Osteocyte (in vitro differentiated cells): ENCODE data around the gene KHDC4. TPM values are rescaled to one million over a fixed set of nuclear protein-coding genes. Genes with fewer than 3 reads are reported as not detected.

Experiments
- DNase-seq: peaks from one replicate; pipeline ENCODE4 v3.0.0; 2021; ENCODE audit warnings: mixed read lengths; ENCODE audit not compliant: unreplicated experiment; ENCODE audit errors: extremely low spot score
- H3K27ac Mint-ChIP-seq: one replicate; pipeline ENCODE4 v1.8.0; 2021; ENCODE audit warnings: mild to moderate bottlenecking, mixed read lengths; ENCODE audit not compliant: unreplicated experiment
- H3K27me3 Mint-ChIP-seq: one replicate; pipeline ENCODE4 v1.8.0; 2021; ENCODE audit warnings: mixed read lengths; ENCODE audit not compliant: unreplicated experiment
- H3K36me3 Mint-ChIP-seq: one replicate; pipeline ENCODE4 v1.8.0; 2021; ENCODE audit warnings: mixed read lengths; ENCODE audit not compliant: unreplicated experiment
- H3K4me1 Mint-ChIP-seq: one replicate; pipeline ENCODE4 v1.8.0; 2021; ENCODE audit warnings: mixed read lengths; ENCODE audit not compliant: unreplicated experiment
- H3K4me3 Mint-ChIP-seq: one replicate; pipeline ENCODE4 v1.8.0; 2021; ENCODE audit warnings: mild to moderate bottlenecking, moderate library complexity, mixed read lengths; ENCODE audit not compliant: unreplicated experiment
- H3K9me3 Mint-ChIP-seq: one replicate; pipeline ENCODE4 v1.8.0; 2021; ENCODE audit warnings: mixed read lengths; ENCODE audit not compliant: unreplicated experiment
- CTCF ChIP-seq: fragments of 200-600 bp; sonication (generic); IDR thresholded peaks from 2 replicates; pipeline ENCODE4 v1.5.0; 2021; ENCODE audit warnings: antibody characterized with exemption, mild to moderate bottlenecking, moderate library complexity
- total RNA-seq: library from RNA; stranded (reverse); gene quantifications from 2 replicates; pipeline ENCODE4 v1.2.1, GENCODE V29; 2021

KHDC4 gene
- total RNA-seq, 1 donor from 2014 or later = 53.7 TPM

GRCh38 chr1:155911156-155912055, 22.8 kb downstream of the KHDC4 start, which contains the start of gene RIT1:
Gene RIT1, minus strand, starts transcription at chr1:155911349. Its CDS starts 588 bp downstream, at chr1:155910761.
- peak within 1 kb of the TSS; percentile 98 for H3K4me3 Mint-ChIP-seq
- no peak for TF ChIP-seq CTCF
- no peaks in the 10 kb centered on the region for H3K27me3 Mint-ChIP-seq
- no peaks in the 10 kb centered on the region for H3K9me3 Mint-ChIP-seq
- peak; percentile 93 for DNase-seq
- peak within 1 kb of the TSS; percentile 99 for H3K27ac Mint-ChIP-seq
- H3K36me3 Mint-ChIP-seq = peaks cover 27% of the 10 kb centered on the region
- peaks cover 21% of the 10 kb centered on the region for H3K4me1 Mint-ChIP-seq

- H3K4me3 Mint-ChIP-seq = peak overlapping the region; percentile 98
- DNase-seq = no peak
- peak overlapping the region; percentile 99 for H3K27ac Mint-ChIP-seq
- H3K4me1 Mint-ChIP-seq = peaks cover 21% of the 10 kb centered on the region
- H3K36me3 Mint-ChIP-seq = peaks cover 25% of the 10 kb centered on the region
- H3K9me3 Mint-ChIP-seq = no peaks in the 10 kb centered on the region
- peak; percentile 24 for TF ChIP-seq CTCF
- H3K27me3 Mint-ChIP-seq = no peaks in the 10 kb centered on the region
Measured at GRCh38 chr1:155910621-155911121, 23.5 kb downstream of the KHDC4 start.

GRCh38 chr1:155909894-155910293, 24.3 kb downstream of the KHDC4 start:
- peaks cover 21% of the 10 kb centered on the region for H3K4me1 Mint-ChIP-seq
- no peak for TF ChIP-seq CTCF
- no peaks in the 10 kb centered on the region for H3K27me3 Mint-ChIP-seq
- DNase-seq = no peak
- H3K36me3 Mint-ChIP-seq = peaks cover 24% of the 10 kb centered on the region
- H3K27ac Mint-ChIP-seq = peak overlapping the region; percentile 99
- H3K9me3 Mint-ChIP-seq = no peaks in the 10 kb centered on the region
- H3K4me3 Mint-ChIP-seq = peak overlapping the region; percentile 98

- Mint-ChIP-seq H3K27ac (no peak overlapping the region), H3K4me1 (peaks cover 2% of the 10 kb centered on the region), H3K27me3 (no peaks in the 10 kb centered on the region), H3K36me3 (peaks cover 42% of the 10 kb centered on the region), H3K4me3 (no peak overlapping the region), H3K9me3 (no peaks in the 10 kb centered on the region)
- DNase-seq = no peak
- no peak for TF ChIP-seq CTCF
Measured at GRCh38 chr1:155904261-155904660, 30.0 kb downstream of the KHDC4 start.

- no peak overlapping the region for H3K4me3 Mint-ChIP-seq
- H3K27ac Mint-ChIP-seq = no peak overlapping the region
- no peak for DNase-seq
- H3K9me3 Mint-ChIP-seq = no peaks in the 10 kb centered on the region
- H3K4me1 Mint-ChIP-seq = no peaks in the 10 kb centered on the region
- peaks cover 47% of the 10 kb centered on the region for H3K36me3 Mint-ChIP-seq
- TF ChIP-seq CTCF = no peak
- no peaks in the 10 kb centered on the region for H3K27me3 Mint-ChIP-seq
Measured at GRCh38 chr1:155900161-155900560, 34.1 kb downstream of the KHDC4 start.
